ENCODE data around the gene ITPKC. TPM values are rescaled to one million over a fixed set of nuclear protein-coding genes. Genes with fewer than 3 reads are reported as not detected.

The ITPKC gene
- total and polyA plus RNA-seq, 2 of the 13 experiments (the other 11 are each of a cell fraction or from before 2014, with no cell fraction given) = 6.9 to 11.2 TPM

DNA sequence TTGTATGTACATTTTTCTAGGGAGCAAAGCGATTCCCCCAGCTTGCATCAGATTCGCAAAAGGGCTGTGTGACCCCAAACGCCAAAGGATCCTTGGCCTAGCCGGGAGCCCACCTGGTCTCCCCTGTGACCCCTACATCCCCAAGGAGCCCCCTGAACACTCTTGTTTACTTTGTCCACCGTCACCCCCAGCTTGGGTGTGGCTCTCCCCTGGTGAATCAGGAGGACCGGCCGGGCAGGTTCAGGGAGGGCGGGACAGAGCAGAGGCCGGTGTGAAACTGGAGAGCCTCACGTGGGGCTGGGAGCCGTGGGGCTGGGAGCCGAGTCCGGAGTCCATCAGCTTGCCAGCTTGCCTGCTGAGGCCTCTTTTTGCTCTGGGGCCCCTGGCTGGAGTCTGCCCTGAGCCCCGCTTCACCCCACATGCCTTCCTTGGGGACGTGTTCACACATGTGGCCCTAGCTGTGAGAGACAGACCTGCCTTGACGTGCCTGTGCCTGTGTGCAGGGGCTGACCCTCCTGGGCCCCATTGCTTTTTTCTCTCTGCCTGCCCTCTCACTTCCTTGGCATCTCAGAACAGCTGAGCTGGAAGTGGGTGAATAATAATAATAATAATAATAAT, 2.0 kb downstream of the ITPKC start (continued):
- TF ChIP-seq, protein P1, sequence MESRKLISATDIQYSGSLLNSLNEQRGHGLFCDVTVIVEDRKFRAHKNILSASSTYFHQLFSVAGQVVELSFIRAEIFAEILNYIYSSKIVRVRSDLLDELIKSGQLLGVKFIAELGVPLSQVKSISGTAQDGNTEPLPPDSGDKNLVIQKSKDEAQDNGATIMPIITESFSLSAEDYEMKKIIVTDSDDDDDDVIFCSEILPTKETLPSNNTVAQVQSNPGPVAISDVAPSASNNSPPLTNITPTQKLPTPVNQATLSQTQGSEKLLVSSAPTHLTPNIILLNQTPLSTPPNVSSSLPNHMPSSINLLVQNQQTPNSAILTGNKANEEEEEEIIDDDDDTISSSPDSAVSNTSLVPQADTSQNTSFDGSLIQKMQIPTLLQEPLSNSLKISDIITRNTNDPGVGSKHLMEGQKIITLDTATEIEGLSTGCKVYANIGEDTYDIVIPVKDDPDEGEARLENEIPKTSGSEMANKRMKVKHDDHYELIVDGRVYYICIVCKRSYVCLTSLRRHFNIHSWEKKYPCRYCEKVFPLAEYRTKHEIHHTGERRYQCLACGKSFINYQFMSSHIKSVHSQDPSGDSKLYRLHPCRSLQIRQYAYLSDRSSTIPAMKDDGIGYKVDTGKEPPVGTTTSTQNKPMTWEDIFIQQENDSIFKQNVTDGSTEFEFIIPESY (CRISPR knock-in tag; IDR thresholded peaks at IDR 0.05) = no peak
- TF ChIP-seq, protein P2, sequence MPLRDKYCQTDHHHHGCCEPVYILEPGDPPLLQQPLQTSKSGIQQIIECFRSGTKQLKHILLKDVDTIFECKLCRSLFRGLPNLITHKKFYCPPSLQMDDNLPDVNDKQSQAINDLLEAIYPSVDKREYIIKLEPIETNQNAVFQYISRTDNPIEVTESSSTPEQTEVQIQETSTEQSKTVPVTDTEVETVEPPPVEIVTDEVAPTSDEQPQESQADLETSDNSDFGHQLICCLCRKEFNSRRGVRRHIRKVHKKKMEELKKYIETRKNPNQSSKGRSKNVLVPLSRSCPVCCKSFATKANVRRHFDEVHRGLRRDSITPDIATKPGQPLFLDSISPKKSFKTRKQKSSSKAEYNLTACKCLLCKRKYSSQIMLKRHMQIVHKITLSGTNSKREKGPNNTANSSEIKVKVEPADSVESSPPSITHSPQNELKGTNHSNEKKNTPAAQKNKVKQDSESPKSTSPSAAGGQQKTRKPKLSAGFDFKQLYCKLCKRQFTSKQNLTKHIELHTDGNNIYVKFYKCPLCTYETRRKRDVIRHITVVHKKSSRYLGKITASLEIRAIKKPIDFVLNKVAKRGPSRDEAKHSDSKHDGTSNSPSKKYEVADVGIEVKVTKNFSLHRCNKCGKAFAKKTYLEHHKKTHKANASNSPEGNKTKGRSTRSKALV (CRISPR knock-in tag; IDR thresholded peaks at IDR 0.05) = no peak
- TF ChIP-seq, protein P3, sequence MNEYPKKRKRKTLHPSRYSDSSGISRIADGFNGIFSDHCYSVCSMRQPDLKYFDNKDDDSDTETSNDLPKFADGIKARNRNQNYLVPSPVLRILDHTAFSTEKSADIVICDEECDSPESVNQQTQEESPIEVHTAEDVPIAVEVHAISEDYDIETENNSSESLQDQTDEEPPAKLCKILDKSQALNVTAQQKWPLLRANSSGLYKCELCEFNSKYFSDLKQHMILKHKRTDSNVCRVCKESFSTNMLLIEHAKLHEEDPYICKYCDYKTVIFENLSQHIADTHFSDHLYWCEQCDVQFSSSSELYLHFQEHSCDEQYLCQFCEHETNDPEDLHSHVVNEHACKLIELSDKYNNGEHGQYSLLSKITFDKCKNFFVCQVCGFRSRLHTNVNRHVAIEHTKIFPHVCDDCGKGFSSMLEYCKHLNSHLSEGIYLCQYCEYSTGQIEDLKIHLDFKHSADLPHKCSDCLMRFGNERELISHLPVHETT (CRISPR knock-in tag; conservative IDR thresholded peaks at IDR 0.05) = no peak
- TF ChIP-seq NKX3-1 (CRISPR knock-in tag; IDR thresholded peaks at IDR 0.05) (0 out of 2 replicates have a peak, but pooled peaks have one; percentile 21), KAT7 (CRISPR knock-in tag; IDR thresholded peaks at IDR 0.05; ENCODE audit: borderline replicate concordance) (peak; percentile 55; the same call in 1 of the 2 replicates), SP140L (CRISPR knock-in tag; IDR thresholded peaks at IDR 0.05; ENCODE audit: borderline replicate concordance) (no peak), SKI (IDR thresholded peaks at IDR 0.05; ENCODE audit: partially characterized antibody) (peak; percentile 37), ZNF33A (CRISPR knock-in tag; IDR thresholded peaks at IDR 0.05; ENCODE audit: borderline replicate concordance) (no peak), ZNF263 (CRISPR knock-in tag; IDR thresholded peaks at IDR 0.05) (peak; percentile 72; the same call in 1 of the 2 replicates), ZNF850 (CRISPR knock-in tag; conservative IDR thresholded peaks at IDR 0.05) (no peak), TMF1 (CRISPR knock-in tag; IDR thresholded peaks at IDR 0.05; ENCODE audit: low read depth) (no peak), ESRRA (CRISPR knock-in tag; IDR thresholded peaks at IDR 0.05; ENCODE audit: low read depth) (no peak), MED1 (CRISPR knock-in tag; IDR thresholded peaks at IDR 0.05) (peak; percentile 67)
- TF ChIP-seq, protein P4, sequence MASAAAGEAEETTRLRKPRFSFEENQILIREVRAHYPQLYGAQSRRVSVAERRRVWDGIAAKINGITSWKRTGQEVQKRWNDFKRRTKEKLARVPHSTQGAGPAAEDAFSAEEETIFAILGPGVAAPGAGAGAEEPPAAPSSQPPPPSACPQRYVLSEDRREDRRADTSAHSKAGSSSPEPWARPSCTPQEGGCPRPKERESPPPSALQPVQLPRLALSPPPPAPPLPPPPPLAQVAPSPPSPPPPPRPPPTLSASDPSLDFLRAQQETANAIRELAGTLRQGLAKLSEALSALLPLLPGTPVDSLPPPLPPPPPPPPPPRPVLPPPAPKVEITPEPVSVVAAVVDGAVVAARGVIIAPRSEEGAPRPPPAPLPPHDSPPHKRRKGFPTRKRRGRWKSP (CRISPR knock-in tag; IDR thresholded peaks at IDR 0.05) = no peak
- TF ChIP-seq, protein P5, sequence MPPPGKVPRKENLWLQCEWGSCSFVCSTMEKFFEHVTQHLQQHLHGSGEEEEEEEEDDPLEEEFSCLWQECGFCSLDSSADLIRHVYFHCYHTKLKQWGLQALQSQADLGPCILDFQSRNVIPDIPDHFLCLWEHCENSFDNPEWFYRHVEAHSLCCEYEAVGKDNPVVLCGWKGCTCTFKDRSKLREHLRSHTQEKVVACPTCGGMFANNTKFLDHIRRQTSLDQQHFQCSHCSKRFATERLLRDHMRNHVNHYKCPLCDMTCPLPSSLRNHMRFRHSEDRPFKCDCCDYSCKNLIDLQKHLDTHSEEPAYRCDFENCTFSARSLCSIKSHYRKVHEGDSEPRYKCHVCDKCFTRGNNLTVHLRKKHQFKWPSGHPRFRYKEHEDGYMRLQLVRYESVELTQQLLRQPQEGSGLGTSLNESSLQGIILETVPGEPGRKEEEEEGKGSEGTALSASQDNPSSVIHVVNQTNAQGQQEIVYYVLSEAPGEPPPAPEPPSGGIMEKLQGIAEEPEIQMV (CRISPR knock-in tag; IDR thresholded peaks at IDR 0.05; ENCODE audit: low read depth) = no peak
- TF ChIP-seq, protein P6, sequence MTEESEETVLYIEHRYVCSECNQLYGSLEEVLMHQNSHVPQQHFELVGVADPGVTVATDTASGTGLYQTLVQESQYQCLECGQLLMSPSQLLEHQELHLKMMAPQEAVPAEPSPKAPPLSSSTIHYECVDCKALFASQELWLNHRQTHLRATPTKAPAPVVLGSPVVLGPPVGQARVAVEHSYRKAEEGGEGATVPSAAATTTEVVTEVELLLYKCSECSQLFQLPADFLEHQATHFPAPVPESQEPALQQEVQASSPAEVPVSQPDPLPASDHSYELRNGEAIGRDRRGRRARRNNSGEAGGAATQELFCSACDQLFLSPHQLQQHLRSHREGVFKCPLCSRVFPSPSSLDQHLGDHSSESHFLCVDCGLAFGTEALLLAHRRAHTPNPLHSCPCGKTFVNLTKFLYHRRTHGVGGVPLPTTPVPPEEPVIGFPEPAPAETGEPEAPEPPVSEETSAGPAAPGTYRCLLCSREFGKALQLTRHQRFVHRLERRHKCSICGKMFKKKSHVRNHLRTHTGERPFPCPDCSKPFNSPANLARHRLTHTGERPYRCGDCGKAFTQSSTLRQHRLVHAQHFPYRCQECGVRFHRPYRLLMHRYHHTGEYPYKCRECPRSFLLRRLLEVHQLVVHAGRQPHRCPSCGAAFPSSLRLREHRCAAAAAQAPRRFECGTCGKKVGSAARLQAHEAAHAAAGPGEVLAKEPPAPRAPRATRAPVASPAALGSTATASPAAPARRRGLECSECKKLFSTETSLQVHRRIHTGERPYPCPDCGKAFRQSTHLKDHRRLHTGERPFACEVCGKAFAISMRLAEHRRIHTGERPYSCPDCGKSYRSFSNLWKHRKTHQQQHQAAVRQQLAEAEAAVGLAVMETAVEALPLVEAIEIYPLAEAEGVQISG (CRISPR knock-in tag; IDR thresholded peaks at IDR 0.05) = no peak; the same call in 1 of the 2 replicates
- TF ChIP-seq, protein P7, sequence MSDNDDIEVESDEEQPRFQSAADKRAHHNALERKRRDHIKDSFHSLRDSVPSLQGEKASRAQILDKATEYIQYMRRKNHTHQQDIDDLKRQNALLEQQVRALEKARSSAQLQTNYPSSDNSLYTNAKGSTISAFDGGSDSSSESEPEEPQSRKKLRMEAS (IDR thresholded peaks at IDR 0.05) = peak; percentile 86; the same call in 1 of the 2 replicates

Measured in HepG2 (cell line).